Measurements from ENCODE around the gene CAMK2B.

CAMK2B gene

DNA sequence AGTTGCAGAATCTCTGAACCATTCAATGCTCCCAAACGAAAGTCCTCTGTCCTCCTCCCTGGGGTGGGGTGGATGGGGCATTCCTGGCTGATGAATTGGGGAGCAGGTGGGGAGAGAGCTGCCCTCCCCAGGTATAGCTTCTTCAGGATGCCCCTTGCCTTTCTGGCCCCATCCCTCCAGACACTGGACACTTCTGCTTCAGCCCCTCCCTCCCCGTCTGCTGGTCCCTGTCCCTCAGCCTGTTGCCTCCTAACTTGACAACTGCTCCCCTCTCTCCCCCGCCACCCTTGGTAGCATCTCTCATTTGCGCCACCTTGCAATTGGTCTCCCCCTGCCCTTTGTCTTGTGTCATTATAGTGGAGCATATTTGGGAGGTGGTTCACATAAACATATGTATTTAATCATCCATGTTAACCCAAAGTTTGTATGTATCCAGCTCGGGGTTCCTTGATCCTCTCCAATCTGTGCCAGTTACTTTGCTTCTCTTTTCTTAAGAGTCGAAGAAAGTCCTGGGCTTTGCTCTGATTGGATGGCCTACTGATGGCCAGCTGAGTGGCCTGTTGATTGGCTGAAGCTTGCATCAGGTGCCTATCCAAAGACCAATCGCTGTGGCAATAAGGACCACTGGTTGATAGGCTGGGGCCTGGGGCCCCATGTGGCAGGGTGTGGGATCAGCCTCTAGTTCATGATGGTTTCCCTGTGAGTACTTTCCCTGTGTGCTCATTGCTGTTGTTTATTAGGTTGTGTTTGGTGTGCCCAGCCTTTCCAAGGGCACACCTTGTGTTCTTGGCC, 132.2 kb downstream of the CAMK2B start:
- Histone ChIP-seq H2AK5ac (ENCODE audit: low read length) (no peak overlapping the region), H4K8ac (ENCODE audit: low read depth, low read length) (no peak overlapping the region), H3K27me3 (ENCODE audit: insufficient read depth, low read length, poor library complexity) (no peaks in the 10 kb centered on the region), H3K23ac (ENCODE audit: low read length) (no peak overlapping the region), H3K56ac (ENCODE audit: low read length) (no peak overlapping the region), H3K79me2 (ENCODE audit: control insufficient read depth, insufficient read depth, low read length) (no peaks in the 10 kb centered on the region), H2BK120ac (ENCODE audit: low read depth, low read length) (no peak overlapping the region), H3K18ac (ENCODE audit: low read length) (no peak overlapping the region), H3K9ac (ENCODE audit: low read length) (no peak overlapping the region), H3K4me2 (ENCODE audit: low read length) (no peak overlapping the region), H3K4ac (ENCODE audit: low read depth, low read length) (no peak overlapping the region), H3K4me3 (ENCODE audit: low read length) (no peak overlapping the region), H2BK15ac (replicated peaks; ENCODE audit: low read depth) (no peak overlapping the region), H3K36me3 (ENCODE audit: control insufficient read depth, insufficient read depth, low read length) (no peaks in the 10 kb centered on the region), H2BK5ac (ENCODE audit: low read length) (no peak overlapping the region), H3K4me1 (ENCODE audit: control insufficient read depth, low read depth, low read length) (no peaks in the 10 kb centered on the region), H4K5ac (ENCODE audit: low read length) (no peak overlapping the region), H3K79me1 (ENCODE audit: low read length) (no peaks in the 10 kb centered on the region), H3K27ac (ENCODE audit: low read depth, low read length) (no peak overlapping the region)
- DNase-seq, result peak; percentile 44
- WGBS (ENCODE audit: extremely low coverage, insufficient coverage, low lambda C conversion rate), result no CpG with 5 or more reads among the region's 7 CpGs

GRCh38 chr7:44191171-44191570, 134.2 kb downstream of the CAMK2B start:
- WGBS (ENCODE audit: extremely low coverage, insufficient coverage, low lambda C conversion rate), result no CpG with 5 or more reads among the region's 5 CpGs
- Histone ChIP-seq H3K79me2 (ENCODE audit: control insufficient read depth, insufficient read depth, low read length) (no peaks in the 10 kb centered on the region), H3K9ac (ENCODE audit: low read length) (no peak overlapping the region), H3K27ac (ENCODE audit: low read depth, low read length) (no peak overlapping the region), H3K18ac (ENCODE audit: low read length) (no peak overlapping the region), H3K4me1 (ENCODE audit: control insufficient read depth, low read depth, low read length) (no peaks in the 10 kb centered on the region), H3K27me3 (ENCODE audit: insufficient read depth, low read length, poor library complexity) (no peaks in the 10 kb centered on the region), H2AK5ac (ENCODE audit: low read length) (no peak overlapping the region), H3K36me3 (ENCODE audit: control insufficient read depth, insufficient read depth, low read length) (no peaks in the 10 kb centered on the region), H2BK15ac (replicated peaks; ENCODE audit: low read depth) (no peak overlapping the region), H3K4me3 (ENCODE audit: low read length) (no peak overlapping the region), H3K56ac (ENCODE audit: low read length) (no peak overlapping the region), H3K4ac (ENCODE audit: low read depth, low read length) (no peak overlapping the region), H2BK5ac (ENCODE audit: low read length) (no peak overlapping the region), H3K23ac (ENCODE audit: low read length) (no peak overlapping the region), H2BK120ac (ENCODE audit: low read depth, low read length) (no peak overlapping the region), H4K8ac (ENCODE audit: low read depth, low read length) (no peak overlapping the region), H3K79me1 (ENCODE audit: low read length) (no peaks in the 10 kb centered on the region), H3K4me2 (ENCODE audit: low read length) (no peak overlapping the region), H4K5ac (ENCODE audit: low read length) (no peak overlapping the region)
- no peak for DNase-seq

- H3K36me3 ChIP-seq (ENCODE audit: control insufficient read depth, insufficient read depth, low read length), result no peaks in the 10 kb centered on the region
- no peak overlapping the region for H4K5ac ChIP-seq (ENCODE audit: low read length)
- no peaks in the 10 kb centered on the region for H3K27me3 ChIP-seq (ENCODE audit: insufficient read depth, low read length, poor library complexity)
- H3K27ac ChIP-seq (ENCODE audit: low read depth, low read length), result no peak overlapping the region
- H3K56ac ChIP-seq (ENCODE audit: low read length), result no peak overlapping the region
- no CpG with 5 or more reads among the region's 14 CpGs for WGBS (ENCODE audit: extremely low coverage, insufficient coverage, low lambda C conversion rate)
- no peak overlapping the region for H3K23ac ChIP-seq (ENCODE audit: low read length)
- H2AK5ac ChIP-seq (ENCODE audit: low read length), result no peak overlapping the region
- no peak overlapping the region for H3K18ac ChIP-seq (ENCODE audit: low read length)
- no peaks in the 10 kb centered on the region for H3K79me1 ChIP-seq (ENCODE audit: low read length)
- no peak overlapping the region for H4K8ac ChIP-seq (ENCODE audit: low read depth, low read length)
- H3K4me3 ChIP-seq (ENCODE audit: low read length), result no peak overlapping the region
- no peak overlapping the region for H3K4ac ChIP-seq (ENCODE audit: low read depth, low read length)
- no peak overlapping the region for H3K4me2 ChIP-seq (ENCODE audit: low read length)
- no peaks in the 10 kb centered on the region for H3K4me1 ChIP-seq (ENCODE audit: control insufficient read depth, low read depth, low read length)
- H3K79me2 ChIP-seq (ENCODE audit: control insufficient read depth, insufficient read depth, low read length), result no peaks in the 10 kb centered on the region
- no peak for DNase-seq
- no peak overlapping the region for H2BK120ac ChIP-seq (ENCODE audit: low read depth, low read length)
- H3K9ac ChIP-seq (ENCODE audit: low read length), result no peak overlapping the region
- H2BK5ac ChIP-seq (ENCODE audit: low read length), result no peak overlapping the region
- no peak overlapping the region for H2BK15ac ChIP-seq (replicated peaks; ENCODE audit: low read depth)
Observed at GRCh38 chr7:44189993-44190872, 135.2 kb downstream of the CAMK2B start.

GRCh38 chr7:44189286-44189992, 136.0 kb downstream of the CAMK2B start, which contains the start of gene GCK:
Gene GCK (minus strand): TSS chr7:44189439. CDS start chr7:44188953, 486 bp downstream.
- Histone ChIP-seq H3K79me2 (ENCODE audit: control insufficient read depth, insufficient read depth, low read length) (no peaks in the 10 kb centered on the region), H3K4me1 (ENCODE audit: control insufficient read depth, low read depth, low read length) (no peaks in the 10 kb centered on the region), H2BK15ac (replicated peaks; ENCODE audit: low read depth) (no peak within 1 kb of the TSS), H4K5ac (ENCODE audit: low read length) (no peak within 1 kb of the TSS), H3K18ac (ENCODE audit: low read length) (no peak within 1 kb of the TSS), H3K4ac (ENCODE audit: low read depth, low read length) (no peak within 1 kb of the TSS), H2BK5ac (ENCODE audit: low read length) (no peak within 1 kb of the TSS), H3K56ac (ENCODE audit: low read length) (no peak within 1 kb of the TSS), H3K36me3 (ENCODE audit: control insufficient read depth, insufficient read depth, low read length) (no peaks in the 10 kb centered on the region), H4K8ac (ENCODE audit: low read depth, low read length) (no peak within 1 kb of the TSS), H2BK120ac (ENCODE audit: low read depth, low read length) (no peak within 1 kb of the TSS), H3K9ac (ENCODE audit: low read length) (no peak within 1 kb of the TSS), H2AK5ac (ENCODE audit: low read length) (no peak within 1 kb of the TSS), H3K27ac (ENCODE audit: low read depth, low read length) (no peak within 1 kb of the TSS), H3K27me3 (ENCODE audit: insufficient read depth, low read length, poor library complexity) (no peaks in the 10 kb centered on the region), H3K4me2 (ENCODE audit: low read length) (no peak within 1 kb of the TSS), H3K79me1 (ENCODE audit: low read length) (no peaks in the 10 kb centered on the region), H3K23ac (ENCODE audit: low read length) (no peak within 1 kb of the TSS), H3K4me3 (ENCODE audit: low read length) (no peak within 1 kb of the TSS)
- WGBS (ENCODE audit: extremely low coverage, insufficient coverage, low lambda C conversion rate), result no CpG with 5 or more reads among the region's 11 CpGs
- DNase-seq, result peak; percentile 50

GRCh38 chr7:44188480-44189225, 136.7 kb downstream of the CAMK2B start:
- H3K79me2 ChIP-seq (ENCODE audit: control insufficient read depth, insufficient read depth, low read length), result no peaks in the 10 kb centered on the region
- H3K23ac ChIP-seq (ENCODE audit: low read length), result no peak overlapping the region
- H2AK5ac ChIP-seq (ENCODE audit: low read length), result no peak overlapping the region
- H2BK120ac ChIP-seq (ENCODE audit: low read depth, low read length), result no peak overlapping the region
- no peak overlapping the region for H4K8ac ChIP-seq (ENCODE audit: low read depth, low read length)
- no peak overlapping the region for H4K5ac ChIP-seq (ENCODE audit: low read length)
- DNase-seq, result no peak
- H3K27me3 ChIP-seq (ENCODE audit: insufficient read depth, low read length, poor library complexity), result no peaks in the 10 kb centered on the region
- no peak overlapping the region for H3K18ac ChIP-seq (ENCODE audit: low read length)
- no CpG with 5 or more reads among the region's 16 CpGs for WGBS (ENCODE audit: extremely low coverage, insufficient coverage, low lambda C conversion rate)
- H2BK15ac ChIP-seq (replicated peaks; ENCODE audit: low read depth), result no peak overlapping the region
- no peak overlapping the region for H3K4me2 ChIP-seq (ENCODE audit: low read length)
- no peak overlapping the region for H3K27ac ChIP-seq (ENCODE audit: low read depth, low read length)
- no peak overlapping the region for H3K56ac ChIP-seq (ENCODE audit: low read length)
- H2BK5ac ChIP-seq (ENCODE audit: low read length), result no peak overlapping the region
- no peaks in the 10 kb centered on the region for H3K79me1 ChIP-seq (ENCODE audit: low read length)
- H3K4me3 ChIP-seq (ENCODE audit: low read length), result no peak overlapping the region
- H3K36me3 ChIP-seq (ENCODE audit: control insufficient read depth, insufficient read depth, low read length), result no peaks in the 10 kb centered on the region
- H3K4me1 ChIP-seq (ENCODE audit: control insufficient read depth, low read depth, low read length), result no peaks in the 10 kb centered on the region
- H3K9ac ChIP-seq (ENCODE audit: low read length), result no peak overlapping the region
- H3K4ac ChIP-seq (ENCODE audit: low read depth, low read length), result no peak overlapping the region
